Thyroid gland (tissue), 4 donors: ENCODE data around the gene GET4.

Experiments used
- POLR2A ChIP-seq, 2 donors: fragments of 450-650 bp; IDR thresholded peaks; one replicate each; pipeline ENCODE4 v1.6.1; 2017; ENCODE audit warnings: antibody characterized with exemption in 2 of 2, mild to moderate bottlenecking in 2 of 2, moderate library complexity in 1 of 2
- TF ChIP-seq, protein P1 (sequence below), 6 experiments: fragments of 200-600 bp in 3 of 6; fragments of 450-650 bp in 3 of 6; sonication (generic) in 3 of 6; IDR thresholded peaks; one replicate each; pipeline ENCODE4 v1.5.1; 2016 to 2019; ENCODE audit warnings: antibody characterized with exemption in 6 of 6, mild to moderate bottlenecking in 2 of 6, inconsistent platforms in 1 of 6, moderate library complexity in 1 of 6

DNA sequence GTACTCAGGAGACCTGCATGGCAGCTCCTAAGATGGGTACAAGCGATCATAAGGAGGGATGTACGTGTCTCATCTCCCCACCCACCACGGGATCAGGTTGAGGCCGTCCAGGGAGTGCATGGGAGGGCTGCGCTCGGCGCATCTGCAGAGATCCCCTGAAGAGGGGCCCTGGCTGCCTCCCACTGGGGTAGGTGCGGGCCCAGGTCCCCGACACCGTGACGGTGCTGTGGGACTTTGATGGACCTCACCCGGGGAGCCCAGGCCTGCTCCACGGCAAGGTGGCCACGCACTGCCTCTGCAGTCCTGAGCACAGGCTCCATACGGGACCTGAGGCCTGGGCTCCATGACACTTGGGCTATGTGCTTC is 12.7 kb downstream of the GET4 start:
- TF ChIP-seq, protein P1, sequence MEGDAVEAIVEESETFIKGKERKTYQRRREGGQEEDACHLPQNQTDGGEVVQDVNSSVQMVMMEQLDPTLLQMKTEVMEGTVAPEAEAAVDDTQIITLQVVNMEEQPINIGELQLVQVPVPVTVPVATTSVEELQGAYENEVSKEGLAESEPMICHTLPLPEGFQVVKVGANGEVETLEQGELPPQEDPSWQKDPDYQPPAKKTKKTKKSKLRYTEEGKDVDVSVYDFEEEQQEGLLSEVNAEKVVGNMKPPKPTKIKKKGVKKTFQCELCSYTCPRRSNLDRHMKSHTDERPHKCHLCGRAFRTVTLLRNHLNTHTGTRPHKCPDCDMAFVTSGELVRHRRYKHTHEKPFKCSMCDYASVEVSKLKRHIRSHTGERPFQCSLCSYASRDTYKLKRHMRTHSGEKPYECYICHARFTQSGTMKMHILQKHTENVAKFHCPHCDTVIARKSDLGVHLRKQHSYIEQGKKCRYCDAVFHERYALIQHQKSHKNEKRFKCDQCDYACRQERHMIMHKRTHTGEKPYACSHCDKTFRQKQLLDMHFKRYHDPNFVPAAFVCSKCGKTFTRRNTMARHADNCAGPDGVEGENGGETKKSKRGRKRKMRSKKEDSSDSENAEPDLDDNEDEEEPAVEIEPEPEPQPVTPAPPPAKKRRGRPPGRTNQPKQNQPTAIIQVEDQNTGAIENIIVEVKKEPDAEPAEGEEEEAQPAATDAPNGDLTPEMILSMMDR (IDR thresholded peaks at IDR 0.05), result no peak
- no peak for TF ChIP-seq POLR2A (IDR thresholded peaks at IDR 0.05)
